Mesenchymal stem cell (in vitro differentiated cells and primary cell): ENCODE data around the gene ARL8B.

Experiments
- DNase-seq: peaks from one replicate; pipeline ENCODE4 v3.0.0-alpha.2; 2013
- H2AFZ ChIP-seq: one replicate; pipeline ENCODE4 v1.6.1; 2013; ENCODE audit warnings: low read depth, mild to moderate bottlenecking, control low read depth, inconsistent platforms, low read length, moderate library complexity
- H2AK5ac ChIP-seq: 2 replicates; pipeline ENCODE4 v1.6.1; 2013; ENCODE audit warnings: low read length, moderate library complexity, mild to moderate bottlenecking, inconsistent platforms; ENCODE audit not compliant: severe bottlenecking
- H2BK120ac ChIP-seq: one replicate; pipeline ENCODE4 v1.6.1; 2013; ENCODE audit warnings: low read depth, mild to moderate bottlenecking, inconsistent platforms, low read length, moderate library complexity
- H2BK12ac ChIP-seq, 2 experiments: one replicate each; pipeline ENCODE4 v1.6.1; 2013; ENCODE audit warnings: inconsistent platforms in 2 of 2, low read length in 2 of 2, mild to moderate bottlenecking in 2 of 2, moderate library complexity in 2 of 2, control low read depth in 1 of 2
- H2BK15ac ChIP-seq: one replicate; pipeline ENCODE4 v1.6.1; 2013; ENCODE audit warnings: mild to moderate bottlenecking, low read depth, inconsistent platforms; ENCODE audit not compliant: poor library complexity, severe bottlenecking
- H2BK5ac ChIP-seq: 2 replicates; pipeline ENCODE4 v1.6.1; 2013; ENCODE audit warnings: low read depth, mild to moderate bottlenecking, low read length, control low read depth, inconsistent platforms; ENCODE audit not compliant: poor library complexity, severe bottlenecking
- H3K14ac ChIP-seq, 2 experiments: one replicate each; pipeline ENCODE4 v1.6.1; 2013; ENCODE audit warnings: inconsistent platforms in 2 of 2, low read length in 2 of 2, control low read depth in 1 of 2, mild to moderate bottlenecking in 1 of 2, moderate library complexity in 1 of 2
- H3K18ac ChIP-seq, 2 experiments: one replicate each; pipeline ENCODE4 v1.6.1; 2013; ENCODE audit warnings: inconsistent platforms in 2 of 2, low read length in 2 of 2, control low read depth in 1 of 2, low read depth in 1 of 2, mild to moderate bottlenecking in 1 of 2
- H3K23ac ChIP-seq, 2 experiments: one replicate each; pipeline ENCODE4 v1.6.1; 2013; ENCODE audit warnings: inconsistent platforms in 2 of 2, low read length in 2 of 2, mild to moderate bottlenecking in 2 of 2, moderate library complexity in 2 of 2, control low read depth in 1 of 2
- H3K27ac ChIP-seq: 2 replicates; pipeline ENCODE4 v1.5.1; 2013; ENCODE audit warnings: mild to moderate bottlenecking, moderate library complexity, low read length, control low read depth, inconsistent platforms; ENCODE audit not compliant: poor library complexity, severe bottlenecking
- H3K27me3 ChIP-seq, 2 experiments: 2 replicates each; pipeline versions ENCODE4 v1.6.1 to v1.7.0; 2013; ENCODE audit warnings: low read length in 2 of 2, mild to moderate bottlenecking in 2 of 2, moderate library complexity in 2 of 2, control low read depth in 1 of 2, inconsistent platforms in 1 of 2; ENCODE audit not compliant: control insufficient read depth in 1 of 2, insufficient read depth in 1 of 2
- H3K36me3 ChIP-seq, 2 experiments: 2 replicates each; pipeline versions ENCODE4 v1.6.1 to v1.7.0; 2013; ENCODE audit warnings: low read length in 2 of 2, control low read depth in 1 of 2, inconsistent platforms in 1 of 2, low read depth in 1 of 2, mild to moderate bottlenecking in 1 of 2; ENCODE audit not compliant: insufficient read depth in 2 of 2, control insufficient read depth in 1 of 2
- H3K4ac ChIP-seq, 2 experiments: one replicate each; pipeline ENCODE4 v1.6.1; 2013; ENCODE audit warnings: inconsistent platforms in 2 of 2, low read length in 2 of 2, mild to moderate bottlenecking in 2 of 2, moderate library complexity in 2 of 2, control low read depth in 1 of 2, low read depth in 1 of 2
- H3K4me1 ChIP-seq: 2 replicates; pipeline ENCODE4 v1.6.1; 2013; ENCODE audit warnings: low read depth, low read length, control low read depth; ENCODE audit not compliant: control insufficient read depth, insufficient read depth
- H3K4me2 ChIP-seq: 2 replicates; pipeline ENCODE4 v1.6.1; 2013; ENCODE audit warnings: low read length, mild to moderate bottlenecking, inconsistent platforms; ENCODE audit not compliant: poor library complexity, severe bottlenecking
- H3K4me3 ChIP-seq, 2 experiments: 2 replicates each; pipeline versions ENCODE4 v1.5.1 to v1.7.0; 2013; ENCODE audit warnings: low read length in 2 of 2, mild to moderate bottlenecking in 2 of 2, control low read depth in 1 of 2, low read depth in 1 of 2; ENCODE audit not compliant: insufficient read depth in 1 of 2
- H3K79me1 ChIP-seq: replicated peaks from 2 replicates; pipeline ENCODE4 v1.6.1; 2013; ENCODE audit warnings: mild to moderate bottlenecking, control low read depth, low read length, inconsistent platforms; ENCODE audit not compliant: poor library complexity, severe bottlenecking
- H3K9ac ChIP-seq: 2 replicates; pipeline ENCODE4 v1.7.0; 2013; ENCODE audit warnings: mild to moderate bottlenecking, low read length, moderate library complexity
- H3K9me3 ChIP-seq: 2 replicates; pipeline ENCODE4 v1.7.0; 2013; ENCODE audit warnings: mild to moderate bottlenecking, low read length; ENCODE audit not compliant: control insufficient read depth
- H4K8ac ChIP-seq: one replicate; pipeline ENCODE4 v1.6.1; 2013; ENCODE audit warnings: inconsistent platforms, mild to moderate bottlenecking, low read length, moderate library complexity
- H4K91ac ChIP-seq: one replicate; pipeline ENCODE4 v1.6.1; 2013; ENCODE audit warnings: mild to moderate bottlenecking, low read length, inconsistent platforms
- WGBS: methylation state at CpG from one replicate; pipeline ENCODE4 v1.1.7; 2013; ENCODE audit warnings: mixed read lengths; 5-methylcytosine and 5-hydroxymethylcytosine counted together

ARL8B gene

GRCh38 chr3:5086708-5087107 lies 35.4 kb upstream of the ARL8B start:
- Histone ChIP-seq H2BK15ac (no peak overlapping the region), H2BK120ac (no peak overlapping the region), H2BK12ac (no peak overlapping the region), H3K23ac (no peak overlapping the region), H2BK5ac (no peak overlapping the region), H4K8ac (no peak overlapping the region), H3K4me3 (no peak overlapping the region), H3K9me3 (no peaks in the 10 kb centered on the region), H3K9ac (no peak overlapping the region), H4K91ac (no peak overlapping the region), H3K27ac (no peak overlapping the region), H3K79me1 (no peaks in the 10 kb centered on the region), H3K18ac (no peak overlapping the region), H3K14ac (no peak overlapping the region), H3K36me3 (no peaks in the 10 kb centered on the region), H2AFZ (no peak overlapping the region), H2AK5ac (no peak overlapping the region), H3K4me2 (no peak overlapping the region), H3K4ac (no peak overlapping the region), H3K27me3 (peaks cover 6 to 11% of the 10 kb centered on the region in 2 experiments), H3K4me1 (peaks cover 3% of the 10 kb centered on the region)
- no CpG with 5 or more reads among the region's 1 CpG for WGBS
- no peak for DNase-seq

GRCh38 chr3:5087209-5087608 lies 34.9 kb upstream of the ARL8B start:
- Histone ChIP-seq H3K9ac (no peak overlapping the region), H4K8ac (no peak overlapping the region), H2BK12ac (no peak overlapping the region), H2BK5ac (no peak overlapping the region), H4K91ac (no peak overlapping the region), H3K27ac (no peak overlapping the region), H2AFZ (no peak overlapping the region), H3K4me3 (no peak overlapping the region), H3K4me1 (peaks cover 3% of the 10 kb centered on the region), H3K36me3 (no peaks in the 10 kb centered on the region), H2BK15ac (no peak overlapping the region), H3K14ac (no peak overlapping the region), H2BK120ac (no peak overlapping the region), H3K27me3 (peaks cover 8 to 12% of the 10 kb centered on the region in 2 experiments), H2AK5ac (no peak overlapping the region), H3K4me2 (no peak overlapping the region), H3K79me1 (no peaks in the 10 kb centered on the region), H3K23ac (no peak overlapping the region), H3K4ac (no peak overlapping the region), H3K18ac (no peak overlapping the region), H3K9me3 (no peaks in the 10 kb centered on the region)
- no peak for DNase-seq
- WGBS: 57% methylated on average over 3 of the region's 4 CpGs

- Histone ChIP-seq H2BK12ac (no peak overlapping the region), H3K4me2 (no peak overlapping the region), H3K9ac (no peak overlapping the region), H3K27ac (no peak overlapping the region), H3K79me1 (no peaks in the 10 kb centered on the region), H2AK5ac (no peak overlapping the region), H3K36me3 (no peaks in the 10 kb centered on the region), H3K14ac (no peak overlapping the region), H2BK120ac (no peak overlapping the region), H3K18ac (no peak overlapping the region), H3K4ac (no peak overlapping the region), H3K23ac (no peak overlapping the region), H3K4me1 (no peaks in the 10 kb centered on the region), H3K4me3 (no peak overlapping the region), H3K27me3 (peaks cover 4 to 8% of the 10 kb centered on the region in 2 experiments), H3K9me3 (no peaks in the 10 kb centered on the region), H4K8ac (no peak overlapping the region), H2BK15ac (no peak overlapping the region), H2BK5ac (no peak overlapping the region), H2AFZ (no peak overlapping the region), H4K91ac (no peak overlapping the region)
- DNase-seq: no peak
- 76% methylated on average over 5 of the region's 5 CpGs for WGBS
Measured at GRCh38 chr3:5090197-5090596, 31.9 kb upstream of the ARL8B start.

DNA sequence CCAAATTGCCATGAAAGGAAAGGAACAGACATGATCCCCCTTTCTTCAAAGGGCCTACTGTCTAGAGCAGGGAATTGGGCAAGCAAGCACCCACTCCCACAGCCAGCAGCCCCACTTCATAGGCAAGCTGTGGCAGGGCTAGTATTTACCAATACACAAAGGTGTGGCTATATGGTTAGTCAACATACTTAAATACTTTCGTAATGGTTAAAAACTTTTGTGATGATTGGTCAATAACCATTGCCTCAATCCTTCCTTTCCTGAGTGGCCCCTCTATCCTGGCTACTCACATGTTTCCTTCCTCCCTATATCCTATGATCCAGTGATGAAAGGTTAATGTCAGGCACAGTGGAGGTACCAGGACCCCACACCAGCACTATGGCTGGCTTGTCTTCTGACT lies 30.1 kb upstream of the ARL8B start:
- WGBS: 60% methylated on average over 1 of the region's 1 CpG
- Histone ChIP-seq H2AFZ (no peak overlapping the region), H2BK120ac (no peak overlapping the region), H3K9ac (no peak overlapping the region), H3K18ac (no peak overlapping the region), H2BK5ac (no peak overlapping the region), H3K4me3 (no peak overlapping the region), H2AK5ac (no peak overlapping the region), H3K14ac (no peak overlapping the region), H3K4ac (no peak overlapping the region), H3K9me3 (no peaks in the 10 kb centered on the region), H3K27ac (no peak overlapping the region), H3K23ac (no peak overlapping the region), H2BK15ac (no peak overlapping the region), H4K8ac (no peak overlapping the region), H3K36me3 (no peaks in the 10 kb centered on the region), H3K79me1 (no peaks in the 10 kb centered on the region), H4K91ac (no peak overlapping the region), H3K4me1 (peaks cover 4% of the 10 kb centered on the region), H3K4me2 (no peak overlapping the region), H3K27me3 (peaks cover 6 to 11% of the 10 kb centered on the region in 2 experiments), H2BK12ac (no peak overlapping the region)
- DNase-seq: no peak
